ENCODE results near the gene CFAP61.

Gene CFAP61

DNA sequence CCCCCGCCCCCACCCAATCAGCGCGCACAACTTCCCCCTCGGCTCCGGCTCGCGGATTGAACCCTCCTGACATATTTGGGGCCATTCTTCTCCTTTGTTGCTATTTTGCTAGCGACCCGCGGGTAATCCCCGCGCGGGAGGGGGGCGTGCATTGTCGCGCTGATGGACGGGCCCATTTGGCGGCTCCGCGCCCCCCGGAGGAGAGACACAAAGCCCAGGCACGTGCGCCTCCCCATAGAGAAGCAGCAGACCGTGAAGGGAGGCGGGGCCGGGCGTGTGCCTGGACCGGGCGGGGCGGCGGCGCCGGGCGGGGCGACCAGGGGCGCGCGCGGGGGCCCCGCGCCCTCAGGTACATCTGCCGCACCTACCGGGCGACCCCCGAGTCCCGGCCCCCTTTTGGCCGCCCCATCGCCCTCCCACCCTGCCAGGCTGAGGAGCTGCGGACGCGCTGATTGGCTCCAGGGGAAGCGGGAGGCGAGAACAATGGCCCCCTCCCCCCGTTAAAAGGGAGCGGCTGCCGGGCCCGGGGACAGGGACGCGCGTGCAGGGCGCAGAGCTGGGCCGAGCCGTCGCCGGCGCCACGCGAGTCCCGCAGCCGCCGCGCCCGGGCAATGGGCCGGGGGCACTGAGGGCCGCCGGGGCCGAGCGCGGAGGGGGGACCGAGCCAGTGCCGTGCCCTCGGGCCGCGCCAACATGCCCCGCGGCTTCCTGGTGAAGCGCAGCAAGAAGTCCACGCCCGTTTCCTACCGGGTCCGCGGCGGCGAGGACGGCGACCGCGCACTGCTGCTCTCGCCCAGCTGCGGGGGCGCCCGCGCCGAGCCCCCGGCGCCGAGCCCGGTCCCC, 315.5 kb downstream of the CFAP61 start, which contains the start of gene INSM1:
INSM1 (plus strand) TSS at position 530 of the 843 bp plus-strand sequence; CDS start at position 694, 164 bp downstream.
- DNase-seq: peak; percentile 89

DNA sequence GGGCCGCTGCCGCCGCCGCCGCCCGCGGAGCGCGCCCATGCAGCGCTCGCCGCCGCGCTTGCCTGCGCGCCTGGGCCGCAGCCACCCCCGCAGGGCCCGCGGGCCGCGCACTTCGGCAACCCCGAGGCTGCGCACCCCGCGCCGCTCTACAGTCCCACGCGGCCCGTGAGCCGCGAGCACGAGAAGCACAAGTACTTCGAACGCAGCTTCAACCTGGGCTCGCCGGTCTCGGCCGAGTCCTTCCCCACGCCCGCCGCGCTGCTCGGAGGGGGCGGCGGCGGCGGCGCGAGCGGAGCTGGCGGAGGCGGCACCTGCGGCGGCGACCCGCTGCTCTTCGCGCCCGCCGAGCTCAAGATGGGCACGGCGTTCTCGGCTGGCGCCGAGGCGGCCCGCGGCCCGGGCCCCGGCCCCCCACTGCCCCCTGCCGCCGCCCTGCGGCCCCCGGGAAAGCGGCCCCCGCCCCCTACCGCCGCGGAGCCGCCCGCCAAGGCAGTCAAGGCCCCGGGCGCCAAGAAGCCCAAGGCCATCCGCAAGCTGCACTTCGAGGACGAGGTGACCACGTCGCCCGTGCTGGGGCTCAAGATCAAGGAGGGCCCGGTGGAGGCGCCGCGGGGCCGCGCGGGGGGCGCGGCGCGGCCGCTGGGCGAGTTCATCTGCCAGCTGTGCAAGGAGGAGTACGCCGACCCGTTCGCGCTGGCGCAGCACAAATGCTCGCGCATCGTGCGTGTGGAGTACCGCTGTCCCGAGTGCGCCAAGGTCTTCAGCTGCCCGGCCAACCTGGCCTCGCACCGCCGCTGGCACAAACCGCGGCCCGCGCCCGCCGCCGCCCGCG, 316.3 kb downstream of the CFAP61 start:
- DNase-seq: no peak

DNA sequence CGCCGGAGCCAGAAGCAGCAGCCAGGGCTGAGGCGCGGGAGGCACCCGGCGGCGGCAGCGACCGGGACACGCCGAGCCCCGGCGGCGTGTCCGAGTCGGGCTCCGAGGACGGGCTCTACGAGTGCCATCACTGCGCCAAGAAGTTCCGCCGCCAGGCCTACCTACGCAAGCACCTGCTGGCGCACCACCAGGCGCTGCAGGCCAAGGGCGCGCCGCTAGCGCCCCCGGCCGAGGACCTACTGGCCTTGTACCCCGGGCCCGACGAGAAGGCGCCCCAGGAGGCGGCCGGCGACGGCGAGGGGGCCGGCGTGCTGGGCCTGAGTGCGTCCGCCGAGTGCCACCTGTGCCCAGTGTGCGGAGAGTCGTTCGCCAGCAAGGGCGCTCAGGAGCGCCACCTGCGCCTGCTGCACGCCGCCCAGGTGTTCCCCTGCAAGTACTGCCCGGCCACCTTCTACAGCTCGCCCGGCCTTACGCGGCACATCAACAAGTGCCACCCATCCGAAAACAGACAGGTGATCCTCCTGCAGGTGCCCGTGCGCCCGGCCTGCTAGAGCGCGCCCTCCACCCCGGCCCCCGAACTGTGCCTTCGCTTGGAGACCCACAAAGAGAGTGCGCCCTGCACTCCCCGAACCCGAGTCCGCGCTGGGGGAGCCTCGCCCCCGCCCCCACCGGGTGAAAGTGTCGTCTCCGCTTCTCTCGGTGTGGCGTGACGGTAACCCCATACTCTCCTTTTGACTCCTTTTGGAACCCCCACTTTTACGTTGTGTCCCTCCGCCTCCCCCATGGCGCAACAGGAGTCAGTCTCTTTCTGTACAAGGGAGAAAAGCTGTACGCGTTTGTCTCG, 317.1 kb downstream of the CFAP61 start:
- no peak for DNase-seq

DNA sequence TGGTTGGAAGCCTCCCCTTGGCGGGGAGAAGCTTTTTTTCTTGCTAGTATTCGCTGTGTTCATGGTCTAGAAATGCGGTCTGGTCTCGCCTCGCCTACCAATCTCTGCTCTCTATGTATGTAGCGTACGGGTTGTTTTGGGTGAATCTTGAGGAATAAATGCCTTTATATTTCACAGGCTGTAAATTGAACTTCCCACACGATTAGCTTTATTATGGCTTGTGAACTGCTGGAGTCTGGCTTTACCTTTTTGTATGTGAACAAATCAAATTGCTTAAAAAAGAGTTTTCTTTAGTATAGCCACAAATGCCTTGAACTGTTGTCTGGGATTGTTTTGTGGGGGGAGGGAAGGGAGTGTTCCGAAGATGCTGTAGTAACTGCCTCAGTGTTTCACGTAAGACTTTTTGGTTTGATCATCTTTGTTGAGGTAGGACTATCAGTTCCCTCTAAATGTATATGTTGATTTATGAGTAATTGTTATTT, 317.8 kb downstream of the CFAP61 start:
- DNase-seq: no peak

DNA sequence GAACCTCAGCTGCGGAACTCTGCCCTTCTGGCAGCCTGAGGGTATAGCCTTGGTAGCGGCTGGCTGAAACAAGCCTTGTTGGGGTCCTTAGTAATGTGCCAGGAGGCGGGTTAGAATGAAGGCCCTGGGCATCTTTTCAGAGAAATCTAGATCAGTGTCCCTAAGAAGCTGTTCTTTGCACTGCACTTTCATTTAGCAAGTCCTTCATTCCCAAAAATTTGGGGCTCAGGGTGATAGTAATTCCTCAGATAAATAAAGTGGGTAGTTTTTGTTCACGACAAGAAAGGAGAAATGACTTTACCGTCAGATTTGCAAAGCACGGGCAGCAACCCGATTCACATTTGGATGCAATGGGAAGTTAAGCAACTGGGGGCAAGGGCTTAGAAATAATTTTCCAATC, 318.8 kb downstream of the CFAP61 start:
- DNase-seq: no peak

DNA sequence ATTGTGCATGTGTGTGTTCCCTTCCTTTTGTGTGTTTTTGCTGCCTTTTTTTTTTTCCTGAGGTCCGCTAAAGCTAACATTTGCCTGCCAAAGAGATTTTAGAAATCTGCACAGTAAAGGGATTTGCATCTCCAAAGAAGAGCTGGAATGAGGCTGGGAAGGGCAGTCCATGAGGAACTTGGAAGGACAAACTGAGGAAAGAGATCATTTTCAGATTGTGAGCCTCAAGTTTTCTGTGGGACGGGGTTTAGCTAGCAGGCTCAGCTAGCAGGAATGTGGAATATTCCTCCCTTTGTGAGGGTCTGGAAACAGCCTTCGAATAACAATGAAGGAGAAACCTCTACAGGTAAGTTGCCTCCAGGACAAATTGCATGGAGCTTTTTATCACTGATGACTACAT, 319.3 kb downstream of the CFAP61 start:
- DNase-seq: no peak

DNA sequence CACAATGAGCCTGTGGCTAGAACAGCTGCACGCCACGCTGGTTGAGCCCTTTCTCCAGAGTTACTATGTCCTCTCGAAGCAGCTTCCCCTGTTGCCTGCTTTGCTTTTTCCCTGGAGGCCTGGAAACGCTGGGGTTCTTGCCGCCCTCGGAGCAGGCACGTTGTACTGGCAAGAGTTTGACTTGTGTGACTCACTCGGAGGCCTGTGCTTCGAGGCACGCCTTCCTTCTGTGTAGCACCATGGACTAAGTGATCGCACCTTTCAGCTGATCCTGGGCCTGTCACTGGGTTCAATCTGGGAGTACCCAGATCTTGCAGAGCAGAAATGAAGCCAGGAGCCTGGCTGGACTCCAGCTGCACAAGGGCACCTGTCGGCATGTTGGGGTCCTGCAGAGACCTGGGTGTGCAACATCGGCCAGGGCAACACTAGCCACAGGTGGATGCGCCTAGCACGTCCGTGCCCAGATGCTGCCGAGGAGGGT, 320.8 kb downstream of the CFAP61 start:
- DNase-seq: no peak

DNA sequence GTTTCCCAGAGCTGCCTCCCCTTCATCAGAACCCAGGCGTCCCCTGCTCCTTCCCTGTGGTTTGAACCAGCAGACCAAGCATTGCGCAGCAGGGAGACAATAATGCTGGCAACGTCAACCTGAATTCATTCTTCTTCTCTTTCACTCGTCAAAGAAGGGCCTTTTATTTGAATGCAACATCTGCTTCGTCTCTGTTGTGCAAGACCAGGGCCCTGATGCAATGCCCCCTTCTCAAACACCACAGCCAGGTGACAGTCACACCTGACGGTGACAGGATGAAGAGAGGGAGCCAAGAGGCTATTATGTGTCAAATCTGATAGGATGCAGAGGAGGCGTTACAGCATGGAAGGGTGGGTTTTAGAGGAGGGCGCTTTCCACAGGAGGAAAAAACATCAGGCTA, 323.5 kb downstream of the CFAP61 start:
- DNase-seq: peak; percentile 86

DNA sequence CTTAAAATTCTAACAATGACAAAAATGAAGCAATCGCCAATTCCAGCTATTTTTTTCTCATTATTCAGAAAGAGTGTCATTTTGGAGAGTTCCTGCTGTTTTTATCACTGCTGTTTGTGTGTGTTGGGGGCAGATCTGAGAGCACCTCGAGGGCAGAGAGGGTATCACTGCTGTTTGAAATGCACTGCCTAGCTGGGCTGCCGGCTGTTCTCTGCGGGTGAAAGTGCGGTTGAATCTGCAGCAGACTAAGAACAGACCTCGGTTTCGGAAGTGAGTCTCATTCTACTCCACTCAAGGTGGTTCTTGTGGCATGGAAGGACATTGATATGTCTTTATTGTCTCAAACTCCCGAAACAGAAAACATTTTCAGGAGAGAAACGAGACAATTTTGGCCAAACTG, 333.9 kb downstream of the CFAP61 start:
- no peak for DNase-seq

DNA sequence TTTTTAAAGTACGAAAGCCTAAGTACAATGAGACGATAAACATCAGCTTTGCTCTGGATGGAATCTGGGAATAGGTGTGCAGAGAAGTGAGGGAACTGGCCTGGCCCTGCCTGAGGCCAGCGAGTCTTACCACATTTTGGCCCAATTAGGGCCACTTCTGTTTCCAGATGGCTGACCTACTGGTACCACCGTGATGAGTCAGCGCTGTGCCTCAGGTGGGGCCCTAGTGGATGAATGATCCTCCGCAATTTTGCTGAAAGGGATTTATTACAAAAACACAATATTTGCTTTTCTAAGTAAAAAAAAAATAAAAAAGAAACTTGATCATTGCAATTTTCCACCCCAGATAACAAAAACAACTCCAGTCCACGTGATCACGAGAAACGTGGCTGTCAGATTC, 338.1 kb downstream of the CFAP61 start:
- no peak for DNase-seq

DNA sequence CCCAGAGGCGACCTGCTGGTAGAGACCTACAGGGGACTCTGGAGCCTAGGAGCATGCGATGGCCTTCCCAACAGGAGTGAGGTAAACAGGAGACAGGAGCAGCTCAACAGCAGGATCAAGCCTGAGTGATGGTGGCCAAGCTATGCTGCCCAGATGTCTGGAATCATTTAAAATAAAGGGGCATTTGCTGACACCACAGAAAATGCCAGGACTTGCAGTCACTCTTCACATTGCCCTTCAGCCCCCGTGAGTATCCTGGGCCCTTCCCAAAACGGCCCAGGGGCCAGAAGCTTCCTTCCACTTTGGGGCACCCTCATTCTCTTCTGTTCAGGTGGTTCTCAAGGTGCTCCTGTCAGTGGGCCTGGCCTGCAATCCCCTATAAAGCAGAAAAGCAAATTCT, 338.8 kb downstream of the CFAP61 start:
- no peak for DNase-seq

DNA sequence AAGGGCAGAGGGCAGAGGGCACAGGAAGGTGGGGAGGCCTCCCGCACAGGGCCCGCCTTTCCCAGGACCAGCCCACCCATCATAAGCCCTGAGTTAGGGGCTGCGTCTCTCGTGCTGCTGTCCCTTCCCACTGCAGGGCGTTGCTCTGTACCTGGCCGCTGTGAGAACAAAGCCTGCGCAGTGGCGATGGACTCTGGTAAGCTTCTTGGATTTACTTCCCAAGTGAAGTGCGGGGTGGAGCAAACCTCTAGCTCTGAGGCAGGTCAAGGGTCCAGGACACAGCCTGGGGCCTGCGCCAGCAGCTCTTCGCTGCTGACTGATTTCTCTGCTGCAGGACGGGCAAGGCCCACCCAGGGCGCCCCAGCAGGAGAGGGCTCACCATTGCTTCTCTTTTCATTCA, 339.4 kb downstream of the CFAP61 start:
- DNase-seq: no peak

DNA sequence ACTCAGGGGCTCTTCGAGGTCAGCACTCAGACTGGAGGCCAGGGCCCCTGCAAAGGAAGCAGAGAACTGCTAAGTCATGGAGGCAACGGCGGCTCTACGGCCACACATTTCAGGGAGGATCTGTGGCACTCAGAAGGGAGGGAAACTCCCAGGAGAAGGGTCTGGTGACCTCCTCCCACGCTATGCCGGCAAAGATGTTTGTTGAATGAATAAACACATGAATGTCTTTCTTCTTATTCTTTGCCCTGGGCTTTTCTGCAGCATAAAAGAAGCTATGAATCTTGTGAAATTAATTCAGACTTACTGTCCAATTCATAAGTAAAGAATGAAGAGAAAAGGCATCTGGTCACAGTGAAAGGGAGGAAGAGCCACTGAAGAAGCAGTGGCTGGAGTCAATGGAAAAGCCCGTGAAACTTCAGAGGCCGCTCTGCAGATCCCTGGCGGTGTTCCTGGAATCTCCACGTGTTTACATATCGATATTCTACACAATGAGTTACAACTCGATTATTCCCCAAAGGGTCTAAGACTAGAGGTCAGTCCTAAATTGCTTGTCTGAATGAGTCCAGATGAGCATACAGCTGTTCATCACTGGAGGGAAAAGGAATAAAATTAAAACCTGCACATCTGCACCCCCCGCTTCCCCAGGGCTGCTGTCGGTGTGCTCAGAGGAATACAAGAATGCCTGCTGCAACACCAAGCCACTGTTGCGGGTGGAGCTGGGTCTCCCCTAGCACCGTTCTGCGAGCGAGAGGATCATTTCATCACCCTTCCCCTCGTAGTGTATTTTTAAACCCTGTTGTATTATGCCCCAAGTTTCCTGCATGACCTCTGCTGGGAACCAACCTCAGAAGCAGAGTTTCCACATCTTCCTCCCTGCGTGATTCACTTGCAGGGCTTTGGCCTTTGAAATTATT, 341.1 kb downstream of the CFAP61 start:
- no peak for DNase-seq

DNA sequence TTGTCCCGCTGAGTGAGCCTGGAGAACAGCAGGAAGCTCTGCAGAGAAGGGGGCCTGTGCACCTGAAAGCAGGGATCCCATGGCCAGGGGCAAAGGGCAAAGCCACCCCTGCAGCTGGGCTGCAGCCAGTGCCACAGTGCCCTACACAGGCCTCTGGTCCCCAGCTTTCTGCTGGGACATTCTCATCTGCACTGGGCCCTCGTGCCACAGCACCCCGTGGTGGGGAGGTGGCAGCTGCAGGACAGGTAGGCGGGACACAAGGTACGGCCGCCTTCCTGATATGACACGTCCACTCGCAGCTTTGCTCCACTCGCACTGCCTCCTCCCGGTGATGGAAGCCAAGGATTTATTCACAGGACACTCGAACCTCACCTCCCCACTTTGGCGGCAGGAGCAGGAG, 342.8 kb downstream of the CFAP61 start:
- no peak for DNase-seq

DNA sequence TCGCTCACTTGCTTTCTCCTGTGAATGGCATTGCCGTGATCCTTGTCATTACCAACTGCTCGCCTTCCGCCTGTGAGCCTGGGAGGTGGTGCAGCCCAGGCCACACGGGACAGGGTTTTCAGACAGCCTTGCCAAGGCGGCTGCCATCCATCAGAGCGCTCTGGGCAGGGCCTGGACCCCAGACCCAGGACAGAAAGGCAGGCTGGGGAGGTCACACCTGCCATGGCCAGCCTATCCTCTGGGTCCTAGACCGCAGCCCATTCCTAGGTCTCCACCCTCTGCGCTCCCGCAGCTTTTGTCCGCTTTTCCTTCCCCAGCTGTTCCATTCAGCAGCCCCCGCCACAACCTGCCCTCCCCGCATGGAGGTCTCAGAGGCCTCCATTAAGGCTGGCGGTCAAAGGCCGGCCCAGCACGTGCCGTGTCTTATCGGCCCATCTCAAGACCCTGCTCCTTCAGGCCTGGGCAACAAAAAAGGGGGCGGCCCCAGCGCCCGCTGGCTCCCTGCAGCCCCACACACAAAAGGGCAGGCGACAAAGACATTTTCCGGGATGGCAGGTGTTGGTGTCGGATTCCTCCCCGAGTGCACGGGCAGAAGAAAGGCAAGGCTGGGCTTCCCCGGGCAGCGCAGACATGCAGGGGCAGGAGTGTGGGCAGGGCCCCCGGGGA, 343.7 kb downstream of the CFAP61 start:
- DNase-seq: no peak

DNA sequence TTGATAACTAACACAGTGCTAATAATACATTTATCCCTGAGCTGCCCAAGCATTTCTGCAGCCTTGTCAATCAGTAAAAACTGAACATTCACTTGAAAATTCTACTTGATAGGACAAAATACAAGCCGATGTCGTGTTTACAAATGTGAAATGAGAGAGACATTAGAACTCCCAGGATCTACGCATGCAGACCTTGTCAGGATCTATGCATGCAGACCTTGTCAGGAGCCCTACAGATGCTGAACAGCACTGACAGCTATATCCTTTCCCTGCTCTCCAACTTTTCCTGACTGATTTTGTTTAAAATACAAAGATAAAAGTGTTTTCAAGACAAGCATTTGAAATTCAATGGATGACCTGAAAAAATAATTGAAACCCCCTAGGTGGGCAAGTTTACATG, 344.5 kb downstream of the CFAP61 start:
- DNase-seq: no peak

DNA sequence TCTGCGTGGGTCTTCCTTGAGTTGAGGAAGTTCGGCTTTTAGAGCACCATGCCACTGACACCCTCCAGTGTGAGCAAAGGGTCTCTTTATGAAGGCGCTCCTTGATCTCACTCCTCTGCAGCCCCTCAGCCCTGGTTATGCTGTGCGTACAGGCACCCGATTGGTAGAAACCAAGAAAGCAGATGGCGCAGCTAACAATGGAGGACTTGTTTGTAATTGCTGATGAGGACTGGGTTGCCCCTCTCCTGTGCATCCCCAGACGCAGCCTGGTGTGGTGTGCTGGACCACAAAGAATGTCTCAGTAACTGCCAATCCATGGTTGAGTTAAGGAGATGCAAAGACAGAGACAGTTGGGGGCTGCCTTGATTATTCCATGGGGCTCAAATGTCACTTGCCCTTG, 345.8 kb downstream of the CFAP61 start:
- no peak for DNase-seq

DNA sequence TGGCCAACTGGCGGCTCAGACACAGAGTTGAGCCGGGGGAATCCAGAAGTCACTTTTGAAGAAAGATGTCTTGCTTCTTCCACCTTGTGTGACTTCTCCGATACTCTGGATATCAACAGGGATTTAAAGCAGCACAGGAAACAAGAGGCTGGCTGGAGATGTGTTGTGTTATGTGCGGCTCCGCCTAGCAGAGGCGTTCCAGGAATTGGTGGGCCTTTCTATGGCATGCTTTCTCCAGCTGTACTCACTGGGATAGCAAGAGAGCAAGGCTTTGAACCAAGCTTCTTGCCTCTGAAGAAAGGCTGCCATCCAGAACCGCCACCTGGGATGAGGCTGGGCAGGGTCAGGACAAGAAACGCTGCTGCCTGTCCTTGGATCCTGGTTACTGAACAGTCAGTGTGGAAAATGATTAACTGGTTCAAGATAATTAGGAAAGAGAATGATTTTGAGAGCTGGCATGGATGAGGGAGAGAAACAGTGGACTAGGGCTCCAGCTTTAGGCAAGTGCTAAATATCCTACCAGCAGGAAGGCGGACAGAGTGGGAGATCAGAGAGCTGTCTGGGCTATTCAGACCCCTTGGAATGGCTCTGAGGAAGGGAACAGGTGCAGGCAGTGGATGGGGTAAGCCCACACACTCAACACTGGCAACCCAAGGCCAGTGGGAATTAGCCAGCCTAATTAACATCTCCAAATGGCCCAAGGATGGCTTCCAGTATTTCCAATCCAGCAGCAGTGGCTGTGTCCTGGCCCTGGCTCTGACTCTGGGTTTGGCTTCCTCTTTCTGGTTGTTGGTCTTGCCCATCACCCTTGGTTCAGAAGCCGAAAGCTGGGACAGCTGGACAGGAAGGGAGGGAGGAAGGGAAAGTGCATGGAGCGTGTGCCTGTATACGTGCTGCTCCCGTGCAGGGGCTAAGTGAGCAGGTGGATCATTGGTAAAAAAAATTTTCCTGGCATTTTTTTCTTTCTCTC, 347.5 kb downstream of the CFAP61 start:
- no peak for DNase-seq

DNA sequence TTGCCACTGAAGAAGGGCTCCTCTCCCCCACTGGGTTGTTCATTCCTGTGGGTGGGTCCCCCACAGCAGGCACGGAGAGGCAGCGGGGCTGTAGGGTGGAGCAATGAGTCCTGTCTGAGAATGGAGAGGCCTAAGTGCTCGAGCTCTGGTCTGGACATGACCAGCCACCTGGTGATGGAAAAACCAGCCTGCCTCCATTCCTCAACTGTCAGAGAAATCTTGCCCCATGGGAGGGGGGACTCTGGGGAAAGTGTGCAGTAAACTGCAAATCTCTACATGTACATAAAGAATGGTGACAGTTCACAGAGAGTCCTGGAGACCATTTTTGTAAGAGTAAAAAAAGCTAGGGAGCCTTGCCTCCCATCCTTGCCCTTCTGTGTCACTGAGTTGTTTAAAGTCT, 349.7 kb downstream of the CFAP61 start:
- DNase-seq: no peak

DNA sequence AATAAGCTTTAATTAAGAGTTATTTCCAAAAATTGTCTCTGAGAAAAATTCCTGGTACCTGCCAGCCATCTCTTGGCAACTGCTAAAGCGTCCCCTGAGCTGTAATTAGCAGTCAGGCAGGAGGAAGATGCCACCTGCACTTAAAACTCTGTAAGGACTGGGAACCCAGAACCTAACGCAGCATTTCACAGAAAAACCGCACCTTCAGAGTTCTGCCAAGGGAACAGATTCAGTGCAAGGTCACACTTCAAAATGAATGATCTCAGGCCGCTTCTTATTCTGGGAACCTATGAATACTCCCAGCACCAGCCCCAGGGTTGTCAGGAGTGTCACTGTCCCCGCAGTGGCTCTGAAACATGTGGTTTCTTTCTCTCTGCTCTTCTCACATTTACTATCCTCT, 352.3 kb downstream of the CFAP61 start:
- no peak for DNase-seq
